HG03432 (cell line): ENCODE measurements around the gene ADCY5.

Experiments used
- ATAC-seq: cut with Tn5 transposase; IDR thresholded peaks from one replicate; pipeline ENCODE4 v1.9.1; 2021; ENCODE audit warnings: mild to moderate bottlenecking, moderate library complexity; ENCODE audit not compliant: unreplicated experiment

Gene ADCY5

GRCh38 chr3:123346021-123346420 is 102.9 kb downstream of the ADCY5 start:
- ATAC-seq = no peak

- ATAC-seq = no peak
Observed at GRCh38 chr3:123344907-123345594, 103.8 kb downstream of the ADCY5 start.

DNA sequence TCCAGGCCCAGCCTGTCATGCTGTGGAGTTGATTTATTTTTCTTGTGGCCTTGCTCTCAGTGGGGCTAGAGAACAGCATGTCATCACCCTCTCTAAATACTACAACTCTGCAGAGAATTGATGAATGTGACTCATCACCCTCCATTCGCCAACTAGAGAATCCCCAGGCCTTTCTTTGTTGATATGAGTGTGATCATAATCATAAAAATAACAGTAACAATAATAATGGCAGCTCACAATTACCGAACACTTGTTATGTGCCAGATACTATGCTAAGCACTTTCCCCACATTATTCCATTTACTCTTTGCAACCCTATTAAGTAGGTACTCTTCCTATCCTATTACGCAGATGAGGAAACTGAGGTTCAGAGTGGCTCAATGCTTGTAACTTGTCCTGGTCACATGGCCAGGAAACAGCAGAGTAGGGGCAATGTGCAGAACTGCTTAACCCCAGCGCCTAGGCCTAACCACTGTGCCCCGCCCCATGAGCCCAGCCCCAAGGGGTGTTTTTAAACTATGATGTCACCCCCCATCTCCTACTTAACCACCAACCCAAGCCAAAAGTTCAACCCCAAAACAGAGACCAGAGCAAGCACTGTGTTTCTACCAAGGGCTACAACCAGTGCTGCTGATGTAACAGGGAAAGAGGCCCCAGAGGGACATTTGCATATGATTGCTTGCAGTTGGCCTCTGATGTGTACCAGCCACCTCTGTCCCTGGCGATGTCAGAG is 104.5 kb downstream of the ADCY5 start:
- ATAC-seq = peak; percentile 67

- ATAC-seq = no peak
Observed at GRCh38 chr3:123343296-123344174, 105.4 kb downstream of the ADCY5 start.

GRCh38 chr3:123342631-123343080 is 106.2 kb downstream of the ADCY5 start:
- ATAC-seq = no peak

GRCh38 chr3:123341871-123342630 is 106.8 kb downstream of the ADCY5 start:
- ATAC-seq = no peak

DNA sequence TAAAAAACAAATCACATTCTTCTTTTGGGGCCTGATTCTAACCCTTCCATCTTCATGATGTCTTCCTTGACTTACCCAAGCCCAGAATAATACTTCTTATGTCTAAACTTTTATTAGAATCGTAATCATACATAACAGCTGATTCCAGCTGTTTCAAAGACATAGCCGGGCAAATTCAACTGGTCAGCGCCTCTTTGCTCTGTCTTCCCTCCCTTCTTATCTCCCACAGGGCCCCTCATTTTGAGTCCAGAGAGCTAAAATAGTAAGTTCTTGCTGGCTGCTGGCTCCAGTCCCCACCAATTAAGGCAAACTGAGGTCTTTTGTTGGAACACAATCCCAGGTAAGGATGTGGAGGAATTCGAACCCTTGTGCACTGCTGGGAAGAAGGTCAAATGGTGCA is 108.6 kb downstream of the ADCY5 start:
- ATAC-seq = no peak

- no peak for ATAC-seq
Observed at GRCh38 chr3:123339302-123339701, 109.6 kb downstream of the ADCY5 start.

DNA sequence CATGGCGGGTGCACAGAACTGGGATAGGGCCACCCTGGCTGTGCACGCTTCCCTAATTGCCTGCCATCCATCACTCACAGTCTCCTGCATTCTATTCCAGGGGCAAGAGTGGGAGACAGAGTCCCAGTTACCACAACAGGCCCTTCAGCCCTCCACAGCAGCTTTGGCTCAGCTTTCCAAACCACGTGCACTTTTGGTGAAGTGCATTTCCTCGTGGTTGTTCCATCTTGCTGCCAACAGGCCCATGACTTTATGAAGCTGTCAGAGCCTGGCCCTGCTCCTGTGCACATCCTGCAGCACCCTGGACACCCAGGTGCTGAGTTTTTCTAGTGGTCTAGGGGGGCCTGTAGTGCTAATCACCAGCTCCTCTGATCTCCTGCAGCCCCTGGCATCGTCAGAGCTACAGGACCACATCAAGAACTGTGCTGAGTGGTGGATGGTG is 110.2 kb downstream of the ADCY5 start:
- ATAC-seq = no peak

DNA sequence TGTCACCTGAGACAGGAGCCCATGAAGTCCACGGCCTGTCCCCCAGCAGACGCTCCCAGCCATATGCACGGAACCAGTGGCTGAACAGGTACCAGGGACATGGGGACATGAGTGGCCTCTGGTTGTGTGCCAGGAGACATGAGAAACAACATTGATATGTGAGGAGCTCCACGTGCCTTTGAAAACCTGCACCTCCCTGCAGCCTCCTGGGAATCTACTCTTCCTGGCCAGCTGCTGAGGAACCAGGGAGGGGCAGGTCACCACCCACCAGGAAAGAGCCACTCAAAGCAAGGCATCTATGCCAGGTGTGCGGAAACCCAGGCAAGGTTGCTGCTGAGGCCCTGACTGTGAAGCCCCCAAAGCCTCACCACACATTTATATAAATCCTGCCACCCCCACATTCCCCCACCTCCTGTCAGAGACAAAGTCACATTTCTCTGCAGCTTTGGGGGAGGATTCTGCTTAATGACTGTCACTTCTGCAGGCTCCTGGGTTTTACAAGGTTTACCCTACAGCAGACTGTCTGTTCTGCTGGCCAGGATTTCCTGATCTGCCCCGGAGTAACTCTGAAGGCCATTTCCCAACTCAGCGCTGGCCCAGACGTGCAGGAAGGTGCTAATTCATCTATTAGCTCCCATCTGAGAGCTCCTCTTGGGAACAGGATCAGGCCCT is 110.8 kb downstream of the ADCY5 start:
- no peak for ATAC-seq

DNA sequence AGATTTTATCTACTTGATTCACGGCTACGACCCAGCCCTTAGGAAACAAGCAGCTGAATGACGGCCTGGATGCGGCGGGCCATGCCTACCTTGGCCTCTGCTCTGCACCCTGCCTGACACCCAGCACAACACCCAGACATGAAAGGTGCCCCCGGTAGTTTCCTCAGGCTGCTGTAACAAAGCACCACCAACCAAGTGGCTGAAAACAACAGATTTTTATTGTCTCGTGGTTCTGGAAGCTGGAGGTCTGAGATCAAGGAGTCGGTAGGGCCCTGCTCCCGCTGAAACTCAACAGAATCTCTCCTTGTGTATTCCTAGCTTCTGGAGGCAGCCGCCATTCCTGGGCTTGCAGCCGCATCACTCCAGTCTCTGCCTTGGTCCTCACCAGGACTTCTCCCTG is 111.7 kb downstream of the ADCY5 start:
- ATAC-seq = no peak

DNA sequence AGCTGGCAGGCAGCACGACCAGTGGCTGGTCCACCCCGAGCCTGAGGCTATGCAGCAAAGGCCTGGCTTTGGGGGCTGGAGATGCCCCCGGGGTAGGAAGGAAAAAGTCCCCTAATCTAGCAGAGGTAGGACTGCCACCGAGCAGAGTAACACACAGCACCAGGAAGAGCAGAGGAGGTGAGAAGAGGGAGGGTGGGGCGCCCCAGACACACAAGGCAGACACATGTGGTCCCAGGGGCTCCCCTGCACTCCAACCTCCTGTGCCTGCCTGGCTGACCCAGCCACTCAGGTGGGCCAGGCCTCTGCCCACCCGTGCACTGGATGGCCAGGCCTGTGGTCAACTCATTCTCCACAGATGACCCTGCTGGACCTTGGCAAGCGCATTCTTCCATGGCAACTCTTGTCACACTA is 112.4 kb downstream of the ADCY5 start:
- no peak for ATAC-seq

DNA sequence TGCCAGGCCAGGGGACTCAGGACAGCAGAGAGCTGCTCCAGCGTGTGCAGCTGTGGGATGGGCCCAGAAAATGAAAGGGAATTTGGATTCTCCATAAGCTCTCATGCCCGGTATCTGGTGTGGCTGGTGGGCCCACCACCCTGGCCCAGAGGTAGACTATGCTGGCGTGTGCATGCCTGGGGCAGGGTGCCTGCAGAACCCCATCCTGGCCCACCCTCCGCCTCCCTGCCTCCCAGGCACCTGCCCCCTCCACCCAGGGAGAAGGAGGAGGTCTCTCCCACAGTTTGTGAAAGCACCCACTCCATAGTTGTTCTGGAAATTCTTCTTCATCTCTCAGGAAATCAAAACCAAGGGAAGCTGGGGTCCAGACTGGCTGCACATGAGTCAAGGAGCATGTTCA is 112.9 kb downstream of the ADCY5 start:
- no peak for ATAC-seq

DNA sequence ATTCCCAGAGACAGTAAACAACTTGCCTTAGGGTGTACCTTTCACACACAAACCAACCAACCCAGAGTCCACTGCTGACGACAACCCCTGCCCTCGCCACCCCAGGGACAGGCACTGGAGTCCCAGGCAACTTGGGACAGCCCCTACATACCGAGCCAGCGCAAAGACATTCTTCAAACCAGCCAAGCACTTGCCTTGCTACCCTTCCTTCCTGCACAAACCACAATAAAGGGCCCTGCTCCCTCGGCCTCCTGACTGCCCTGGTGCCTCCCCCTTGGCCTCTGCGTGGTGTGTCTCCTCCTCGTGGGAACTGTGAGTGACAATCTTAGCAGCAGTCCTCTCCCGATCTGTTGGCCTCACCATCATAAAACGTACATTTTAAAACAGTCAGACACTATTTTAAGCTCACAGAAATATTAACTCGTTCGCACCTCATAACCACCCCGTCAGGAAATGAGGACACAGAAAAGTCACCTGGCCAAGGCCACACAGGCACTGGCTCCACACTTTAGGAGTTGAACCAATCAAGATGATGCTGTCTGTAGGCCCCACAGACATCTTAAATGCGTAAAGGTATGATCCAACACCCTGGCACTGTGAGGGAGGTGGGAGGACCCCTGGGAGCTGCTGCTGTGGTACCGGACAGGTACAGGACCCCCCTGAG is 113.8 kb downstream of the ADCY5 start:
- peak; percentile 75 for ATAC-seq

DNA sequence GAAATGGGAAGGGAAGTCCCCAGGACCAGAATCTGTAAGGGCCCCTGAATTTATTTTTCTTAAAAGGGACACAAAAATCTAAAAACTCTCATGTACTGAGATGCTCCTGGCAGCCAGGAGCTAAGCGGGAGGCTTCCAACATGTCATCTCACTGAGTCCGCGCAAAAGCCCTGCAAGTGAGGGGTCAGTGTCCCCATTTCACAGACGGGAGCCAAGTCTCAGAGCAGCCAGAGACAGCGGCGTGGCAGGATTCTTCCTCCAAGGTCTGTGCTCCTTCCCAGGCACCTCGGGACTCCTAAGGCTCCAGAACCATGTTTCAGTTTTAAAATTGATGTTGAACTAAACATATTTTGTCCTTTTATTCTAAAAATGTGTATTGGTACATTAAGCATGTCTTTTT is 114.8 kb downstream of the ADCY5 start:
- no peak for ATAC-seq

GRCh38 chr3:123333401-123333800 is 115.5 kb downstream of the ADCY5 start:
- ATAC-seq = no peak

DNA sequence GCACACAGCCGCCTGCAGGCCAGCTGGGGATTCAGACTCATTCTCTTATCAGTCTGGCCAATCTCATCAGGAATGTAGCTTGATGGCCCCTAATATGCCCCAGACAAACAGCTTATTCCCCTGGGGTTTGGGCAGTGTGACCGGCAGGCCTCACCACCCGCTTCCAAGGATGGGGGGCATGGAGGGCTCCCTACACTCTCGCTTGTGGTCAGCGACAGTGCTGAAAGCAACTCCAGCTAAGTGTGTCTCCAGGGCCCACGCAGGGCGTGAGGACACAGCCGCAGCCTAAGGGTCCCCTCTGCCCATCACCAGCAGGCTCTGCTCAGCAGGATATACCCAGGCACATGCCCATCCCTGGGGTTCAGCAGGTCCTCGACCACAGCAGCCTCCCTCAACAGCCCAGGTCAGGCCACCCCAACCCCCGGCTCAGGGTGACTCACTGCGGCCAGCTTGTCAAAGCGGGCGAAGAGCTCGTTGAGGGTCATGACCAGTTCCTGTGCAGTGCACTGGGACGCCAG is 116.7 kb downstream of the ADCY5 start:
- no peak for ATAC-seq

DNA sequence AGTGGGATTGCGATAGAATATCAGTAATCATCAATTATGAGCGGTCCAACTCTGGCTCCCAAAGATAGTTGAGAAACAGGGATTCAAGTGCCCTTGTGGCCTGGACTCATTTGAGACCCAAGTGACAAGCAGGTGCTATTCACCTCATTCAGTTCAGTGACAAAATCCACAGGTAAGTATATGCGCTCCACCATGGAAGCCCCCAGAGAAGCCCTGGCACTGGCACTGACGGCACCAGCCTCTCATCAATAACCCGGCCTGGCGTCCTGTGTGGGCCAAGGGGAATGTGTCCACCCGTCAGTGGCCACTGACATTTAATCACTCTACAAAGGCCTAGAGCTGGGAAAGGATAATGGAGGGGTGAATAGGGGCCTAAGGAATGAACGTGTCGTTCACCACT is 117.2 kb downstream of the ADCY5 start:
- ATAC-seq = no peak

DNA sequence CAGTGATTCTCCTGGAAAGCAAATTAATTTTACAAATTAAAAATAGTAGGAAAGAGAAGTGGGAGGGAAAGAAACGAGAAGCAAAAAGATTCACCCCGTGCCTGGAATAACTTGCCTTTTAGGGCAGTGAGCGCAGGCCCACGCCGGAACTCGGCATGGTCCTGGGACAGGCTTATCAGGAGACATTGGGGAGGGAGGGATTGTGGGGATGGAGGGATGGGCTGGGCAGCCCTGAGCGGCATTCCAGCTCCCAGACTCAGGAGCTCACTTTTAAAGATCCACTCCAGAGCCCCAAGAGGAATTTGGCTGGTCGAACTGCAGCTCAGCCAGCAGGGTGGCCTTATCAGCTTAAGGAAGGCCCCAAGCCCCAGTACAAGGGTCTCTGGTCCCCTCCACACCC is 117.9 kb downstream of the ADCY5 start:
- ATAC-seq = no peak
